ENCODE measurements around the gene FANCL.
"Not testable (repeated sequence)": the region's sequence is repeated elsewhere in the genome, so short reads cannot be mapped to it uniquely, and the experiment has no call there.

FANCL gene

DNA sequence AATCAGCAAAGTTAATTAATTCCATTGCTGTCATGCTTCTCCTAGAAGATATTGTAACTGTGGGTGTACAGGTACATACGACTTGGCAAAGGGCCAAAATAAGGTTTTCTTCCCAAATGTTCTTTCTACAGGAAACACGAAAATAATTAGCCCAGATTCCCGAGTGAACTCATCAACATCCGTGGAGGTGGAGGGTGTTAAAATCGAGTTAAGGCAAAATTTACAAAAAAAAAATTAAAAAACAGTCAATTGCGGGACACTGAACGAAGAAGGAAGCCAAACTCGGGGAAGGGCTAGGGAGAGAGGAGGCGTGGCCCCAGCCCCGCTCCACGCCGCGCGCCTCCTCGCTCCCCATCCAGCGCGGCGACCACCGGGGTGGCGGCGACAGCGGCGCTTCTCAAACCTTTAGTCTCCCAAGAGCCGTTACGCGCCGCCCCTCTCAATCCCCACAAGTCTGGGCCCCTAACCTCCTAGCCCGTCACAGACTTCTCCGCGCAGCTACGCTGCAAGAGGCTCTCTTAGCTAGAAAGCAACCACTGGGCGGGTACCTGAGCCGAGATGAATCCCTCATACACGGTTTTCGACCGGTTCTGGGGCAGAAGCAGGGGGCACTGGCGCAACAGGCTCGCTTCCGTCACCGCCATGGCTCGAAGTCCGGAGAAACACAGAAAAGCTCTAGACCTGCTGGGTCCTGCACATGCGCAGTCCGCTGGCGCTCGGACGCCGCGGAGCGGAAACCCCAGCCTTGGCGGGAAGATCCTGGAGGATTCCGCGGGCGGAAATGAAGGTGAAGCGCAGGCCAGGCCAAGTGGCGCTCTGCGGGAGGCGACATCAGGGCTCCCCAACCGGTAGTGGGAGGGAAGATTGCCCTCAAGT, at the start of gene FANCL:
Gene FANCL (minus strand): TSS at position 656 of the 876 bp plus-strand sequence. CDS start 12 bp downstream, at position 644.
- peak; percentile 96 for DNase-seq

DNA sequence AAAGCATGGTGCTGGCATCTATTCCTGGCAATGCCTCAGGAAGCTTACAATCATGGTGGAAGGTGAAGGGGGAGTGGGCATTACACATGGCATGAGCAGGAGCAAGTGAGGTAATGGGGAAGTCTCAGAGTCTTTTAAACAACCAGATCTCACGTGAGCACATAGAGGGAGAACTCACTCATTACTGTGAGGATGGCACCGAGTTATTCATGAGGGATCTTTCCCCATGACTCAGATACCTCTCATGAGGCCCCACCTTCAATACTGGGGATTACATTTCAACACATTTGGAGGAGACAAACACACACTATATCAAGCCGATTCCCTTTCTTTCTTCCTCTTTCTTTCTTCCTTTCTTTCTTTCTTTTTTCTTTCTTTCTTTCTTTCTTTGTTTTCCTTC, 47.9 kb upstream of the FANCL start:
- DNase-seq, result no peak

DNA sequence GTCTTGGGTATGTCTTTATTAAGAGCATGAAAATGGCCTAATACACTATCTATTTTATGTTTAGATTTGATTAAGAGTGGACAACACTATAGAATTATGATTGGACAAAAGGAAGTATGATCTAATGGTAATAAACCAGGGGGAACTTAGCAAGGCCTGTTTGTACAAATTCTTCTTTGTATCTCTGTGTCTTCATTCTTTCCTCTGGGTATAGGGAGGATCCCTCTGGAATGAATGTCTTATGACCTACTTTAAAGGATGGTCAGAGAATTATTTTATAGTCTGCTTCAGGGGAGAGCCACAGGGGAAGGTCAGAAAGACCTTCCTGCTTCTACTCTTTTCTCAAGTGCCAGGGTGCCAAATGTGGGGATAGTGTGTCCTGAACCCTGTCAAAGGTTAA, 42.8 kb upstream of the FANCL start:
- no peak for DNase-seq

- DNase-seq, result not testable (repeated sequence)
These were observed 34.0 kb upstream of the FANCL start for GRCh38 chr2:58275144-58275543.

DNA sequence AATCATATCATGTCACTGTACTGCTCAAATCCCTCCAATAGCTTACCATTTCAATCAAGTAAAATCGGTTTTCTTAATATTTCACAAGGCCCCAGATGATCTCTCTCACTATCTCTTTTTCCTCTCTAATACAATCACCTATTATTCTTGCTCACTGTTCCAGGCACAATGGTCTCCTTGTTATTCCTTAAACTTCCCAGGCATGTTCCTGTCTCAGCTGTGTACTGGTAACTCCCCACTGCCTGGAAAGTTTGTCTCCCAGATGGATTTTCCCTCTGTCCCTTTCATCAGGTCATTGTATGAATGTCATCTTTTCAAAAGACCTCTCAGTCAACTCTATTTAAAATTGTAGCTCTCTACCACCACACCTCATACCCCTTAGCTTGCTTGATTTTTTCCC, 30.7 kb upstream of the FANCL start:
- no peak for DNase-seq

- DNase-seq, result no peak
These were observed 27.6 kb upstream of the FANCL start for GRCh38 chr2:58268685-58269084.

- DNase-seq, result no peak
These were observed 25.1 kb upstream of the FANCL start for GRCh38 chr2:58266211-58266610.

GRCh38 chr2:58261209-58261608, 20.1 kb upstream of the FANCL start:
- no peak for DNase-seq

- not testable (repeated sequence) for DNase-seq
These were observed 17.3 kb upstream of the FANCL start for GRCh38 chr2:58258456-58258855.

DNA sequence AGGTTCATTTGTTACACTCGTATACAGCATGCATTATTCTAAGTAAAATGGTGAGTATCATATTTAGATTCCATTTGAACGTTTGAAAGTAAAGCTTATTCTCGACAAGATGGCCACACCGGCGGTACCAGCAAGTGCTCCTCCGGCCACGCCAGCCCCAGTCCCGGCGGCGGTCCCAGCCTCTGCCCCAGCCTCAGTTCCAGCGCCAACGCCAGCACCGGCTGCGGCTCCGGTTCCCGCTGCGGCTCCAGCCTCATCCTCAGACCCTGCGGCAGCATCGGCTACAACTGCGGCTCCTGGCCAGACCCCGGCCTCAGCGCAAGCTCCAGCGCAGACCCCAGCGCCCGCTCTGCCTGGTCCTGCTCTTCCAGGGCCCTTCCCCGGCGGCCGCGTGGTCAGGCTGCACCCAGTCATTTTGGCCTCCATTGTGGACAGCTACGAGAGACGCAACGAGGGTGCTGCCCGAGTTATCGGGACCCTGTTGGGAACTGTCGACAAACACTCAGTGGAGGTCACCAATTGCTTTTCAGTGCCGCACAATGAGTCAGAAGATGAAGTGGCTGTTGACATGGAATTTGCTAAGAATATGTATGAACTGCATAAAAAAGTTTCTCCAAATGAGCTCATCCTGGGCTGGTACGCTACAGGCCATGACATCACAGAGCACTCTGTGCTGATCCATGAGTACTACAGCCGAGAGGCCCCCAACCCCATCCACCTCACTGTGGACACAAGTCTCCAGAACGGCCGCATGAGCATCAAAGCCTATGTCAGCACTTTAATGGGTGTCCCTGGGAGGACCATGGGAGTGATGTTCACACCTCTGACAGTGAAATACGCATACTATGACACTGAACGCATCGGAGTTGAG, 10.4 kb upstream of the FANCL start:
- DNase-seq, result not testable (repeated sequence)

DNA sequence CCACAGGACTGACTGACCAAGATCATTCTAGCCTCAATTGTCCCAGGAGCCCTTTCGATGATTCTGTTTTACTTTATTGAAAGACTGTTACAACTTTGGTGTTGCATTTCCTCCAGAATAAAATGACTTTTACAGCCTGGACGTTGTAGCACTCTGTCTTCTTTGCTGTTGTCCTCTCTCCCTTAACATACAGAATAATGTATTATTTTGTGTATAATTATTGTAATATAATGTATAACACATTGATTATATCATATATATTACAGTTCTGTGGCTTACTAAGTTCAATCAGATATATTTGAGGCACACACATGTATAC, 380 bp upstream of the FANCL start:
- no peak for DNase-seq

DNA sequence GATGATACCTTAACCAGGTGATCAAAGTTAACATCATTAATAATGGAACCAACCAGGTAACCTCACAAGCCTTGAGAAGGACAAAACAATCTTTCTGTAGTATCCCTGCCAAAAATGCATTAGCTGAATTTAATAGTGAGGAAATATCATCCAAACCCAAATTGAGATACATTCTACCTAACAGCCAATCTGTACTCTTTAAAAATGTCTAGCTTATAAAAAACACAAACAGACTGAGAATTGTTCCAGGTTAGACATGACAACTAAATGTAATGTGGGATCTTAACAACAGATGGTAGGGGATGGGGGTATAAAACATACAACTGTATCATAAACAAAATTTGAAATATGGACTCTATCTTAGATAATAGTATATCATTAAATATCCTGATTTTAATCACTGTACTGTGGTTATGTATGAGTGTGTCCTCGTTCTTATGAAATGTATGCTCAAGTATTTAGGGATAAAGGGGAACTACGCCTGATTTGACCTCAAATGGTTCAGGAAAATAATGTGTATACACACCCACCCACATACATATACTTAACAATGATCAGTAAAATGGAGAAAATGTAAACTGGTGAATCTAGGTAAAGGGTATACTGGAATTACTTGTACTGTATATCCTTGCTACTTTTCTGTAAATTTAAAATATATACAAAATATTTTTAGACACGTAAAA, 1.7 kb downstream of the FANCL start:
- no peak for DNase-seq

- peak; percentile 66 for DNase-seq
These were observed 3.4 kb downstream of the FANCL start for GRCh38 chr2:58237741-58238140.

- no peak for DNase-seq
These were observed 5.1 kb downstream of the FANCL start for GRCh38 chr2:58235984-58236383.

DNA sequence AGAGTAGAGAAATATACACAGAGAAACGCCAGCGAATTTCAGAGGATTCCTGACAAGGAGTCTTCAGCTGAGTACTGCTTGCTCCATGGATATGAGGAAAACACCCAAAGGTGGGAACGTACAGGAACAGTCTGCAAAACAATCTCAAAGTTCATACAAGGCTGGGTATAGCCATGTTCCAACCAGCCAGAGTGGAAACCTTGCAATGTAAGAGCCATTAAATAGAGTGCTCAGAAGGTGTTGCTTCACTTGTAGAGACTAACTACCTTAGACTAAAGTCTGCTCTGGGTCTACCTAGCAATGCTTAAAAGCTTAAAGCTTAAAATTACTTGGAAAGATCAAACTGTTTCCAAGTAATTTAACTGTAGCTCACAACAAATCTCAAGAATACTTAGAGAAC, 6.0 kb downstream of the FANCL start:
- DNase-seq, result no peak

GRCh38 chr2:58228299-58228698, 12.8 kb downstream of the FANCL start:
- no peak for DNase-seq

GRCh38 chr2:58227171-58227917, 13.8 kb downstream of the FANCL start:
- no peak for DNase-seq

GRCh38 chr2:58221909-58222308, 19.2 kb downstream of the FANCL start:
- peak; percentile 32 for DNase-seq

- DNase-seq, result no peak
These were observed 25.7 kb downstream of the FANCL start for GRCh38 chr2:58215429-58215828.

DNA sequence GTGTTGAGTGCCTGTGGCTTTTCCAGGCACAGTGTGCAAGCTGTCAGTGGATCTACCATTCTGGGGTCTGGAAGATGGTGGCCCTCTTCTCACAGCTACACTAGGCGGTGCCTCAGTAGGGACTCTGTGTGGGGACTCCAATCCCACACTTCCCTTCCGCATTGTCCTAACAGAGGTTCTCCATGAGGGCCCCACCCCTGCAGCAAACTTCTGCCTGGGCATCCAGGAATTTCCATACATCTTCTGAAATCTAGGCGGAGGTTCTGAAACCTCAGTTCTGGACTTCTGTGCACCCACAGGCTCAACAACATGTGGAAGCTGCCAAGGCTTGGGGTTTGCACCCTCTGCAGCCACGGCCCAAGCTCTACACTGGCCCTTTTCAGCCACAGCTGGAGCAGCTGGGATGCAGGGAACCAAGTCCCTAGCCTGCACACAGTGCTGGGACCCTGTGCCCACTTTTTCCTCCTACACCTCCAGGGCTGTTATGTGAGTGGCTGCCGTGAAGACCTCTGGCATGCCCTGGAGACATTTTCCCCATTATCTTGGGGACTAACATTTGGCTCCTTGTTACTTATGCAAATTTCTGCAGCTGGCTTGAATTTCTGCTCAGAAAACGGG, 30.1 kb downstream of the FANCL start:
- not testable (repeated sequence) for DNase-seq

DNA sequence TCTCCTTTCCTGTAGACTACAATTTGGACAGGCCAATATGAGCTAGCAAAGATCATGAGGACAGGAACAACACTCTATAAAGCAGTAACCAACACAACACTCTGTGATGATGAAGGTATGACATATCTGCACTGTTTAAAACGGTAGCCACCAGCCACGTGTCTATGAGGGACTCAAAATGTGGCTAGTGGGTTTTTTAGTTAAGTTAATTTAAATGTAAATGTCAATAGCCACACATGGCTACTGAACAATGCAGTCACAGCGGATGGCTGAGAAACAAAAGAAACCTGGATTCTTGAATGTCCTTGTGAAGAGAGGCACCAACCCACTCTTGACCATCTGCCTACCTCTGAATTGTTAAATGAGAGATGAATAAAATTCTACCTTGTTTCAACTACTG, 33.9 kb downstream of the FANCL start:
- no peak for DNase-seq

DNA sequence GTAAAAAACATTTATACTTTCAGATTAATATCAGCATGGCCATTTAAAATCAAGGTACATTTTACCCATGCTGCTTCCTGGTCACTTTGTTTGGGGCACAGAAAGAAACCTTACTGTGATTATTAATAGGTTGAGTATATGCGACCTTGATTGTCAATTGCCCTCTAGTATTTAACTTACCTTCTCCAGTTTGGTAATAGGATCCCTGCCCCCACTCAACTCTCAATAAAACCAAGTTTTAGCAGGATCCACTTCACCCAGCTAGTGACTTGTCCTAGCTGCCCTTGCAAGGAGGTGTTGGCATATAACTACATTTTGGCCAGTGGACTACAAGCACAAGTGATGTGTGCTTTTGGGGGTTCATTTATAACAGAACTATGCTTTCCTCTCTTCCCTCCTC, 34.3 kb downstream of the FANCL start:
- DNase-seq, result no peak

All from NCI-H82 (cell line).